PC-3 (cell line): ENCODE measurements around the gene MPZL1.

Experiments used
- CTCF ChIP-seq: fragments of 300-600 bp; sonication (generic); conservative IDR thresholded peaks from 2 replicates; pipeline ENCODE4 v1.5.1; 2017; ENCODE audit warnings: antibody characterized with exemption, low read depth, mild to moderate bottlenecking, low read length
- EZH2 ChIP-seq: fragments of 300-600 bp; sonication (generic); IDR thresholded peaks from one replicate; pipeline ENCODE4 v1.6.1; 2017; ENCODE audit warnings: antibody characterized with exemption, mild to moderate bottlenecking, low read length; ENCODE audit not compliant: unreplicated experiment
- EZH2phosphoT487 ChIP-seq: fragments of 300-600 bp; sonication (generic); IDR thresholded peaks from 2 replicates; pipeline ENCODE4 v1.6.1; 2018; ENCODE audit warnings: mild to moderate bottlenecking, antibody characterized with exemption, low read length, borderline replicate concordance

GRCh38 chr1:167714098-167714438 lies 7.7 kb upstream of the MPZL1 start:
- TF ChIP-seq CTCF (no peak), EZH2 (no peak), EZH2phosphoT487 (no peak)
